ENCODE data around the gene DRC7.

DNA sequence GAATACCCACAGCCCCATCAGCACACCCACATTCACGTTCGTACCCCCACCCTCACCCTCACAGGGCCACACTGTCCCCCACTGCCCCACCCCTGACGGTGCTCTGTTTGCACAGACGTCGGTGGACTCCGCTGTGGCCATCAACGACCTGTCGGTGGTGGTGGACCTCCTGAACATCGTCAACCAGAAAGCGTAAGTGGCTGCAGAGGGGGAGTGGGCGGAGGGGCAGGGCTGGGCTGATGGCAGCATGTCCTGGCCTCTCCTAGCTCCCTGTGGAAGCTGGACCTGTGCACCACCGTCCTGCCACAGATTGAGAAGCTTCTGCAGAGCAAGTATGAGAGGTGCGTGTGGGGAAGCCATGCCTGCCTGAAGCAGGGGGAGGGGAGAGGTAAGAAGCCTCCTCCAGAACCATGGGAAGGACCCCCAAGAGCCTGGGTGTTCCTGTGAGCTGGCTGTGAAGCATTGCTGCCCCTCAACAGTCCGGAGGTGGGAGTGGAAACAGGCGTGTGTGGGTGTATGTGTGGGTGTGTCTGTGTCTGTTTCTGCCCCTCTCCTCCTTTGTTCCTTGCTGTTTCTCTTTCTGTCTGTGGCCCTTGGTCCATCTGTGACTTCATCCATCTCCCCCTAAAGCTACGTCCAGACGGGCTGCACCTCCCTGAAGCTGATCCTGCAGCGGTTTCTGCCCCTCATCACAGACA is 61.3 kb downstream of the DRC7 start:
- no peak for TF ChIP-seq GATA2 (IDR thresholded peaks at IDR 0.05; ENCODE audit: low read depth, low read length)
- TF ChIP-seq GATA3 (IDR thresholded peaks at IDR 0.05; ENCODE audit: low read depth, low read length), result no peak

All from SH-SY5Y (cell line).